PFSK-1 (cell line): ENCODE results near the gene IGF2BP3.

ENCODE experiments used
- FOXP2 ChIP-seq: optimal IDR thresholded peaks from 2 replicates; pipeline ENCODE3; 2011; ENCODE audit warnings: borderline replicate concordance, control low read depth, inconsistent platforms; ENCODE audit not compliant: insufficient read depth; ENCODE audit errors: extremely low read length, extremely low read depth
- POLR2AphosphoS5 ChIP-seq: IDR thresholded peaks from 2 replicates; pipeline ENCODE4 v1.6.1; 2012; ENCODE audit warnings: low read depth, mild to moderate bottlenecking, control low read depth, low read length, moderate library complexity
- REST ChIP-seq, 2 experiments: IDR thresholded peaks; 2 replicates each; pipeline versions ENCODE4 v1.6.1 to v1.8.0; 2011 to 2012; ENCODE audit warnings: low read depth in 2 of 2, low read length in 2 of 2, control low read depth in 1 of 2, inconsistent platforms in 1 of 2, mild to moderate bottlenecking in 1 of 2, moderate library complexity in 1 of 2; ENCODE audit not compliant: insufficient read depth in 1 of 2
- SIN3A ChIP-seq: IDR thresholded peaks from 2 replicates; pipeline ENCODE4 v1.6.1; 2012; ENCODE audit warnings: mild to moderate bottlenecking, low read length, moderate library complexity, borderline replicate concordance; ENCODE audit not compliant: insufficient read depth
- TAF1 ChIP-seq: IDR thresholded peaks from 2 replicates; pipeline ENCODE4 v1.6.1; 2012; ENCODE audit warnings: low read length, control low read depth, borderline replicate concordance; ENCODE audit not compliant: insufficient read depth

IGF2BP3 gene

GRCh38 chr7:23474829-23475575, 4.7 kb upstream of the IGF2BP3 start:
- TF ChIP-seq FOXP2 (no peak), REST (IDR thresholded peaks at IDR 0.05; ENCODE audit: insufficient read depth in 1 of 2, low read depth in 2 of 2, low read length in 2 of 2) (no peak), SIN3A (no peak), POLR2AphosphoS5 (no peak), TAF1 (no peak; the same call in 1 of the 2 replicates)

GRCh38 chr7:23474094-23474828, 4.0 kb upstream of the IGF2BP3 start:
- peak; percentile 91 for TF ChIP-seq POLR2AphosphoS5
- TF ChIP-seq TAF1 = peak; percentile 86
- TF ChIP-seq REST (IDR thresholded peaks at IDR 0.05; ENCODE audit: insufficient read depth in 1 of 2, low read depth in 2 of 2, low read length in 2 of 2) = peak in 1 of 2 experiments; percentile 69; a peak in 2 of 4 replicates
- peak; percentile 53; the same call in 1 of the 2 replicates for TF ChIP-seq SIN3A
- no peak for TF ChIP-seq FOXP2

GRCh38 chr7:23473844-23474093, 3.5 kb upstream of the IGF2BP3 start:
- TF ChIP-seq FOXP2 = no peak
- no peak for TF ChIP-seq REST (IDR thresholded peaks at IDR 0.05; ENCODE audit: insufficient read depth in 1 of 2, low read depth in 2 of 2, low read length in 2 of 2)
- no peak for TF ChIP-seq POLR2AphosphoS5
- TF ChIP-seq TAF1 = no peak
- no peak for TF ChIP-seq SIN3A

- TF ChIP-seq POLR2AphosphoS5 = no peak
- 0 out of 2 replicates have a peak, but pooled peaks have one; percentile 15 for TF ChIP-seq SIN3A
- peak; percentile 50; the same call in 1 of the 2 replicates for TF ChIP-seq TAF1
- TF ChIP-seq REST (IDR thresholded peaks at IDR 0.05; ENCODE audit: insufficient read depth in 1 of 2, low read depth in 2 of 2, low read length in 2 of 2) = peak in 1 of 2 experiments; percentile 37; a peak in 1 of 4 replicates
These were observed 2.9 kb upstream of the IGF2BP3 start for GRCh38 chr7:23472956-23473843.
